NT2/D1 (cell line): ENCODE data around the gene CABP1.
A peak's percentile ranks its signal among the peaks of the same experiment; 100 is the strongest.

Source experiments
- DNase-seq: peaks from one replicate; pipeline ENCODE4 v3.0.0-alpha.2; 2011; ENCODE audit warnings: low read depth, low spot score
- H3K27me3 ChIP-seq: 2 replicates; pipeline ENCODE4 v1.6.0; 2011; ENCODE audit warnings: mild to moderate bottlenecking; ENCODE audit not compliant: insufficient read length, insufficient read depth
- H3K36me3 ChIP-seq: 2 replicates; pipeline ENCODE4 v1.6.1; 2011; ENCODE audit warnings: mild to moderate bottlenecking, low read length, mixed read lengths; ENCODE audit not compliant: insufficient read depth, insufficient read length
- H3K4me1 ChIP-seq: 2 replicates; pipeline ENCODE4 v1.5.1; 2011; ENCODE audit not compliant: insufficient read depth, insufficient read length
- H3K4me3 ChIP-seq: 2 replicates; pipeline ENCODE4 v1.5.1; 2011; ENCODE audit warnings: low read depth; ENCODE audit not compliant: insufficient read length
- H3K9ac ChIP-seq: 2 replicates; pipeline ENCODE4 v1.6.0; 2011; ENCODE audit warnings: low read depth; ENCODE audit not compliant: insufficient read length
- H3K9me3 ChIP-seq: 2 replicates; pipeline ENCODE4 v1.5.1; 2011; ENCODE audit warnings: mild to moderate bottlenecking, low read length; ENCODE audit not compliant: insufficient read depth
- SUZ12 ChIP-seq: IDR thresholded peaks from 2 replicates; pipeline ENCODE4 v1.6.1; 2011; ENCODE audit not compliant: insufficient read length, insufficient read depth; ENCODE audit errors: extremely low read depth
- YY1 ChIP-seq: IDR thresholded peaks from 2 replicates; pipeline ENCODE4 v1.6.1; 2011; ENCODE audit not compliant: insufficient read length, insufficient read depth
- ZNF274 ChIP-seq: IDR thresholded peaks from 2 replicates; pipeline ENCODE4 v1.6.1; 2011; ENCODE audit warnings: mild to moderate bottlenecking, low read depth, low read length

Gene CABP1

GRCh38 chr12:120710805-120711296 is 70.4 kb downstream of the CABP1 start:
- H3K4me3 ChIP-seq: peak overlapping the region; percentile 90
- H3K36me3 ChIP-seq: peaks cover 42% of the 10 kb centered on the region
- DNase-seq: no peak
- peaks cover 5% of the 10 kb centered on the region for H3K4me1 ChIP-seq
- H3K9me3 ChIP-seq: no peaks in the 10 kb centered on the region
- no peaks in the 10 kb centered on the region for H3K27me3 ChIP-seq
- peak overlapping the region; percentile 94 for H3K9ac ChIP-seq
- no peak for TF ChIP-seq YY1

DNA sequence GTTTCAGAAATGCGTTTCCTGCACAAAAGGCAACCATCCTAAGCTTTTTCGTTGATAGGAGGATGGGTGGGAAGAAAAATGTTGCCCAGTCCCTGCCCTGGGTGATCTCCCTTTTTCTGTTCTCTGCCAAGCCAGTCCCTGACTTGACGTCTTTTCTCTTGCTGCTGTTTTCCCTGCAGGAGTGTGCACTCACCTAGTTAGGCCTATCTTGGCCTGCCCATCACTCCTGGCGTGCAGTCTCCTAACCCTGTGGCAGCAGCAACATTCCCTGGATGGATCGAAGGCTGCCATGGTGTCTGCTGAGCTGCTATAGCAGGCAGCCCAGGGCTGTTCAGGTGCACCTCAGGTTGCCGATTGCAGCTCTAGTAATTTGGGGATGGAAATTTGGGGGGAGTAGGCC is 71.0 kb downstream of the CABP1 start:
- TF ChIP-seq SUZ12: no peak
- TF ChIP-seq YY1: no peak
- no peak for TF ChIP-seq ZNF274
- DNase-seq: no peak
- H3K36me3 ChIP-seq: peaks cover 47% of the 10 kb centered on the region
- no peaks in the 10 kb centered on the region for H3K9me3 ChIP-seq
- H3K4me3 ChIP-seq: peak overlapping the region; percentile 90
- H3K4me1 ChIP-seq: peaks cover 5% of the 10 kb centered on the region
- no peaks in the 10 kb centered on the region for H3K27me3 ChIP-seq
- peak overlapping the region; percentile 94 for H3K9ac ChIP-seq

- no peak for TF ChIP-seq YY1
- TF ChIP-seq ZNF274: no peak
- TF ChIP-seq SUZ12: no peak
- no peaks in the 10 kb centered on the region for H3K27me3 ChIP-seq
- peaks cover 59% of the 10 kb centered on the region for H3K36me3 ChIP-seq
- no peak overlapping the region for H3K4me3 ChIP-seq
- peaks cover 5% of the 10 kb centered on the region for H3K4me1 ChIP-seq
- H3K9ac ChIP-seq: no peak overlapping the region
- no peak for DNase-seq
- H3K9me3 ChIP-seq: no peaks in the 10 kb centered on the region
These were observed 72.2 kb downstream of the CABP1 start for GRCh38 chr12:120712610-120713009.

DNA sequence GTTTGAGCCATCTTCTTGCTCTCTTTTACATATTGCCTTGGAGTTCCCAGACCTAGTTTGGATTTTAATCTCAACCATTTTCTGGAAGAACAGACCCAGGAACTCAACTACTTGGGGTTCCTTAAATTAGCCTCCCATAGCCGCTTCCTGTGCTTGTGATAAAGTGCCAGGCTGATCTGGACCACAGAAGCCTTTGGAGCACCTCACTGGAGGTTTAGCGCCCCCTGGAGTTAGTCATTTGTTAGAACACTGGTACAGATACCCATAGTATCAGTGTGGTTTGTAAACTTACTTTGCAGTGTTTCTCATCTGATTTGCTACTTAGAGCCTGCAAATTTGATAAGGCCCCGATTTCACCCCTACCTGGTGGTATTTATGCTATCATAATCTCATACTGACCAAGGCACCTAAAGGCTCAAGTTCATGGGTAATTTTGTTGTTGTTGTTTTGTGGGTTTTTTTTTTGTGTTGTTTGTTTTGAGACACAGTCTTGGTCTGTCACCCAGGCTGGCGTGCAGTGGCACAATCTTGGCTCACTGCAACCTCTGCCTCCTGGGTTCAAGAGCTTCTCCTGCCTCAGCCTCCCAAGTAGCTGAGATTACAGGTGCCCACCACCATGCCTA is 73.5 kb downstream of the CABP1 start:
- Histone ChIP-seq H3K4me3 (no peak overlapping the region), H3K9me3 (no peaks in the 10 kb centered on the region), H3K4me1 (peaks cover 5% of the 10 kb centered on the region), H3K36me3 (peaks cover 71% of the 10 kb centered on the region), H3K9ac (no peak overlapping the region), H3K27me3 (no peaks in the 10 kb centered on the region)
- TF ChIP-seq SUZ12: no peak
- no peak for TF ChIP-seq ZNF274
- TF ChIP-seq YY1: no peak
- peak; percentile 80 for DNase-seq
